PC-3 (cell line): ENCODE data around the gene SERPINB8. TPM values are rescaled to one million over a fixed set of nuclear protein-coding genes. Genes with fewer than 3 reads are reported as not detected.
"Not testable (repeated sequence)": the region's sequence is repeated elsewhere in the genome, so short reads cannot be mapped to it uniquely, and the experiment has no call there.

Experiments
- ATAC-seq: fragments of 200-7000 bp; cut with Tn5 transposase; 2 replicates; pipeline ENCODE4 v1.9.1; 2020; ENCODE audit warnings: mild to moderate bottlenecking, moderate library complexity
- BruUV-seq: library from RNA; stranded (reverse); fragments of 400-500 nt; replicated peaks from 2 replicates; lab custom pipeline; 2021; lab: Mats Ljungman, UMichigan
- CTCF ChIA-PET: fragments of 300-600 bp; sonication (Branson Sonifier 250); formaldehyde crosslinking; loops from one replicate; lab custom pipeline; 2022; ENCODE audit warnings: antibody characterized with exemption; lab: Charles Lee
- POLR2A ChIA-PET: fragments of 300-600 bp; sonication (Branson Sonifier 250); formaldehyde crosslinking; loops from one replicate; lab custom pipeline; 2022; ENCODE audit warnings: antibody characterized with exemption; ENCODE audit not compliant: unreplicated experiment; lab: Charles Lee
- DNase-seq: peaks from one replicate; pipeline ENCODE4 v3.0.0-alpha.2; 2015
- H2AFZ ChIP-seq: fragments of 300-600 bp; sonication (generic); 2 replicates; pipeline ENCODE4 v1.6.0; 2016; ENCODE audit warnings: antibody characterized with exemption, low read length
- H3F3A ChIP-seq: fragments of 300-600 bp; sonication (generic); one replicate; pipeline ENCODE4 v1.6.0; 2017; ENCODE audit warnings: antibody characterized with exemption, low read length, control low read depth, mild to moderate bottlenecking; ENCODE audit not compliant: unreplicated experiment
- H3K27ac ChIP-seq: fragments of 300-600 bp; sonication (generic); 2 replicates; pipeline ENCODE4 v1.5.1; 2016; ENCODE audit warnings: mild to moderate bottlenecking, low read length
- H3K27me3 ChIP-seq: fragments of 300-600 bp; sonication (generic); 2 replicates; pipeline ENCODE4 v1.6.1; 2016; ENCODE audit warnings: low read length, mixed read lengths
- H3K36me3 ChIP-seq: fragments of 300-600 bp; sonication (generic); 2 replicates; pipeline ENCODE4 v1.6.1; 2016; ENCODE audit warnings: low read depth, mixed run types, low read length, mixed read lengths
- H3K4me1 ChIP-seq: fragments of 300-600 bp; sonication (generic); 2 replicates; pipeline ENCODE4 v1.5.1; 2016; ENCODE audit warnings: low read length; ENCODE audit not compliant: insufficient read depth
- H3K4me2 ChIP-seq: fragments of 300-600 bp; sonication (generic); 2 replicates; pipeline ENCODE4 v1.6.0; 2016; ENCODE audit warnings: low read length
- H3K4me3 ChIP-seq: fragments of 300-600 bp; sonication (generic); 2 replicates; pipeline ENCODE4 v1.5.1; 2016; ENCODE audit warnings: mild to moderate bottlenecking, low read length, mixed read lengths
- H3K79me2 ChIP-seq: fragments of 300-600 bp; sonication (generic); 2 replicates; pipeline ENCODE4 v1.6.1; 2017; ENCODE audit warnings: low read length, mixed read lengths
- H3K9ac ChIP-seq: fragments of 300-600 bp; sonication (generic); 2 replicates; pipeline ENCODE4 v1.6.0; 2016; ENCODE audit warnings: mild to moderate bottlenecking, low read length
- H3K9me2 ChIP-seq: fragments of 300-600 bp; sonication (generic); replicated peaks from 2 replicates; pipeline ENCODE4 v1.6.1; 2016; ENCODE audit warnings: mixed run types, low read length, mixed read lengths
- H3K9me3 ChIP-seq: fragments of 300-600 bp; sonication (generic); 2 replicates; pipeline ENCODE4 v1.6.1; 2016; ENCODE audit warnings: low read length, mixed read lengths
- H4K20me1 ChIP-seq: fragments of 300-600 bp; sonication (generic); 2 replicates; pipeline ENCODE4 v1.6.1; 2016; ENCODE audit warnings: low read length, mixed read lengths
- CTCF ChIP-seq: fragments of 300-600 bp; sonication (generic); conservative IDR thresholded peaks from 2 replicates; pipeline ENCODE4 v1.5.1; 2017; ENCODE audit warnings: antibody characterized with exemption, low read depth, mild to moderate bottlenecking, low read length
- EZH2 ChIP-seq: fragments of 300-600 bp; sonication (generic); IDR thresholded peaks from one replicate; pipeline ENCODE4 v1.6.1; 2017; ENCODE audit warnings: antibody characterized with exemption, mild to moderate bottlenecking, low read length; ENCODE audit not compliant: unreplicated experiment
- EZH2phosphoT487 ChIP-seq: fragments of 300-600 bp; sonication (generic); IDR thresholded peaks from 2 replicates; pipeline ENCODE4 v1.6.1; 2018; ENCODE audit warnings: mild to moderate bottlenecking, antibody characterized with exemption, low read length, borderline replicate concordance
- intact Hi-C: fragments of 100-400 bp; cut with micrococcal nuclease; formaldehyde crosslinking; loops from 2 replicates; pipeline ENCODE4 v1.9.0; 2023
- total RNA-seq: library from RNA; depleted of rRNA; stranded (reverse); fragments of >200 nt; gene quantifications from 2 replicates; pipeline ENCODE4 v1.2.3, GENCODE V29; 2014

SERPINB8 gene
- total RNA-seq, 1 experiment from 2014 or later = 21.1 TPM

GRCh38 chr18:63924551-63924950 lies 45.3 kb upstream of the SERPINB8 start:
- intact Hi-C loops = no loop called here
- Histone ChIP-seq H3K27me3 (no peaks in the 10 kb centered on the region; the same call in 1 of the 2 replicates), H3K36me3 (no peaks in the 10 kb centered on the region), H2AFZ (no peak overlapping the region), H3K4me3 (no peak overlapping the region), H3K9me3 (no peaks in the 10 kb centered on the region), H4K20me1 (no peaks in the 10 kb centered on the region), H3K27ac (no peak overlapping the region), H3K79me2 (no peaks in the 10 kb centered on the region), H3F3A (no peaks in the 10 kb centered on the region), H3K9ac (no peak overlapping the region), H3K4me1 (no peaks in the 10 kb centered on the region), H3K9me2 (no peaks in the 10 kb centered on the region), H3K4me2 (no peak overlapping the region)
- CTCF ChIA-PET = interaction anchor here (0.5 kb wide), 1 partner anchor 8 kb away, joined by 3 read pairs; no protein-coding TSS in a partner anchor
- no peak for DNase-seq
- TF ChIP-seq EZH2 (no peak), EZH2phosphoT487 (no peak), CTCF (no peak)
- POLR2A ChIA-PET = no interaction called here
- BruUV-seq = no TSS peak
- no peak for ATAC-seq

GRCh38 chr18:63928331-63928730 lies 41.5 kb upstream of the SERPINB8 start:
- H3K9ac ChIP-seq = no peak overlapping the region
- no peak overlapping the region for H3K4me3 ChIP-seq
- BruUV-seq = no TSS peak
- H4K20me1 ChIP-seq = no peaks in the 10 kb centered on the region
- H3K9me3 ChIP-seq = no peaks in the 10 kb centered on the region
- POLR2A ChIA-PET = no interaction called here
- H3F3A ChIP-seq = no peaks in the 10 kb centered on the region
- ATAC-seq (no peak), DNase-seq (no peak)
- no peaks in the 10 kb centered on the region for H3K79me2 ChIP-seq
- intact Hi-C loops = no loop called here
- no peaks in the 10 kb centered on the region for H3K9me2 ChIP-seq
- no peaks in the 10 kb centered on the region for H3K36me3 ChIP-seq
- no peaks in the 10 kb centered on the region for H3K4me1 ChIP-seq
- no peak overlapping the region for H3K27ac ChIP-seq
- H3K27me3 ChIP-seq = no peaks in the 10 kb centered on the region; the same call in 1 of the 2 replicates
- H2AFZ ChIP-seq = no peak overlapping the region
- TF ChIP-seq EZH2 (no peak), CTCF (no peak), EZH2phosphoT487 (no peak)
- no peak overlapping the region for H3K4me2 ChIP-seq
- CTCF ChIA-PET = no interaction called here

GRCh38 chr18:63929369-63929768 lies 40.5 kb upstream of the SERPINB8 start:
- intact Hi-C loops, H3K9me3 ChIP-seq, BruUV-seq, H2AFZ ChIP-seq, DNase-seq, H3K27ac ChIP-seq, H3K27me3 ChIP-seq, H3K4me3 ChIP-seq, H3K4me1 ChIP-seq, H3K79me2 ChIP-seq, ATAC-seq, H3K4me2 ChIP-seq, POLR2A ChIA-PET, H4K20me1 ChIP-seq, H3K36me3 ChIP-seq, CTCF ChIA-PET, H3F3A ChIP-seq, H3K9me2 ChIP-seq, H3K9ac ChIP-seq: not testable (repeated sequence)
